Measurements from ENCODE around the gene EYA2. TPM values are rescaled to one million over a fixed set of nuclear protein-coding genes. Genes with fewer than 3 reads are reported as not detected.

EYA2 gene
- total and polyA plus RNA-seq, 2 donors: 0.70 to 2.2 TPM

DNA sequence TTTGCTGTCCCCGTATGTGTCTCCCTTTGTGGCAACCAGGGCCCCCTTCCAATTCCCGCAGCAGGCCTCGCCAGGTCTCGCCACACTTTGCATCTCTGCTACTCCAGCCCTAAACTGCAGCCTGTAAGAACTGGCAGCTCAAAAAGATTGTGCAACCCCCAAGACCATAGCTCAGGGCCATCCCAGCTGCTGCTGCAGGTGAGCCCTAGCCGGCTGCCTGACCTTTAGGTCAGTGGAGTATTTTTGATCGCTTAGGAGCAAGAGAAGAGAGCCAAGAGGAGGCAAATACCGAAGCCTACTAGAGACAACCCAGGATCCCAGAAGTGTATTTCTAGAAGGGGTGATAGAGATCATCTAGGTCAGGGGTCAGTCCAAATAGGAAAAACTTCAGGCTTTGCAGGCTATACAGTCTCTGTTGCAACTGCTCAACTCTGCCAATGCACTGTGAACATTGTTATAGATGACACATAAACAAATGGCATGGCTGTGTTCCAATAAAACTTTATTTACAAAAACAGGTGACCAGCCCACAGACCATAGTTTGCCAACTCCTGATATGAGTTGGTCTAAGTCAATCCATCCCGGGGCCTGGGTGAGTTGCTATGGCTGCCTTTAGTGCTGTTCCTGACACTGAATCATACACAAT is 138.4 kb downstream of the EYA2 start:
- Histone ChIP-seq H3K4me1 (ENCODE audit: insufficient read depth) (no peaks in the 10 kb centered on the region), H3K36me3 (ENCODE audit: insufficient read depth) (no peaks in the 10 kb centered on the region), H3K27ac (ENCODE audit: low read depth) (no peak overlapping the region), H3K4me3 (ENCODE audit: low read depth, low read length) (no peak overlapping the region)
- 81% methylated on average over 8 of the region's 8 CpGs for WGBS
- no peak for DNase-seq (ENCODE audit: extremely low spot score)

DNA sequence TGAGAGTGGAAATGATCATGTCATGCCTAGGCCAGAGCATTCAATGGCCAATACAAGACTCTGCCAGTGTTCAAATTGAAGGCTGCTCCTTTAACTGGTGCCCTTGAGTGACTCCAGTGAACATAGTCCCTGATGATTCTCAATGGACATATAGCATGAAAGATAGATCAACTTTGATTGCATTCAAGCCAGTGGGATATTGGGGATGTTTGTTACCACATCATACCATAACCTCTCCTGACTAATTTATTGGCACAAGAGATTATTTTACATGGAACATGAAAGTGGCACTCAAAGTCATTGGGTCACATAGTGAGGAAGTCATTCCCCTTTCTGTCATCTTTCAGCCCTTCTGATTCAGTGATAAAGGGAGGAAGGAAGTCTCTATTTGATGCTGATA is 139.0 kb downstream of the EYA2 start:
- H3K4me1 ChIP-seq (ENCODE audit: insufficient read depth): no peaks in the 10 kb centered on the region

DNA sequence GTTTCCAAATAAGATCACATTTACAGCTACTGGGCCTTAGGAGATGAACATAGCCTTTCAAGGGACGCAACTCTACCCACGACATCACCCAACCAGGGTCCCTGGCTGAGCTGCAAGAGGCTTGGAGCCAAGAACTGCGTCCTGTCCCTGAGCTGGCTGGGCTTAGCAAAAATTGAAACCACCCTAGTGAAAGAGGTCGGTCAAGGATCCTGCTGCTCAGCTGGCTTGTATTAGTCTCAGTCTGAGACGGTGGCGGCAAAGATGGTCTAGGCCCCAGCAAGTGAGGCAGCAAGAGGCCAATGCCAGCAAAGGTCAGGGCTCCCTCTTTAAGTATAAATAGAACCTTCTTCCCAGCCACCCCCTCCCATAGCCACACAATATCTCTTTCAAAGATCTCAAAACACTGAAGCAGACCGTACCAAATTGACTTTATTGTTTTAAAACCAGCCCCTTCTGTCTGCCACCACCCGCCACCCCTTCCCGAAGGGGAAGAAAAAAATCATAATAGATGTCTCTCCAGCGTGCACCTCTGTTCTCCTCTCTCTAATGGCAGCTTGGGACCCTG is 140.5 kb downstream of the EYA2 start:
- Histone ChIP-seq H3K4me1 (ENCODE audit: insufficient read depth) (no peaks in the 10 kb centered on the region), H3K4me3 (ENCODE audit: low read depth, low read length) (no peak overlapping the region), H3K27ac (ENCODE audit: low read depth) (no peak overlapping the region), H3K36me3 (ENCODE audit: insufficient read depth) (no peaks in the 10 kb centered on the region)
- 65% methylated on average over 10 of the region's 10 CpGs for WGBS
- no peak for DNase-seq (ENCODE audit: extremely low spot score)

More for the DNA sequence above, 139.0 kb downstream of the EYA2 start:
- no peak overlapping the region for H3K27ac ChIP-seq (ENCODE audit: low read depth)
- no peak overlapping the region for H3K4me3 ChIP-seq (ENCODE audit: low read depth, low read length)
- no peak for DNase-seq (ENCODE audit: extremely low spot score)
- H3K36me3 ChIP-seq (ENCODE audit: insufficient read depth): no peaks in the 10 kb centered on the region

DNA sequence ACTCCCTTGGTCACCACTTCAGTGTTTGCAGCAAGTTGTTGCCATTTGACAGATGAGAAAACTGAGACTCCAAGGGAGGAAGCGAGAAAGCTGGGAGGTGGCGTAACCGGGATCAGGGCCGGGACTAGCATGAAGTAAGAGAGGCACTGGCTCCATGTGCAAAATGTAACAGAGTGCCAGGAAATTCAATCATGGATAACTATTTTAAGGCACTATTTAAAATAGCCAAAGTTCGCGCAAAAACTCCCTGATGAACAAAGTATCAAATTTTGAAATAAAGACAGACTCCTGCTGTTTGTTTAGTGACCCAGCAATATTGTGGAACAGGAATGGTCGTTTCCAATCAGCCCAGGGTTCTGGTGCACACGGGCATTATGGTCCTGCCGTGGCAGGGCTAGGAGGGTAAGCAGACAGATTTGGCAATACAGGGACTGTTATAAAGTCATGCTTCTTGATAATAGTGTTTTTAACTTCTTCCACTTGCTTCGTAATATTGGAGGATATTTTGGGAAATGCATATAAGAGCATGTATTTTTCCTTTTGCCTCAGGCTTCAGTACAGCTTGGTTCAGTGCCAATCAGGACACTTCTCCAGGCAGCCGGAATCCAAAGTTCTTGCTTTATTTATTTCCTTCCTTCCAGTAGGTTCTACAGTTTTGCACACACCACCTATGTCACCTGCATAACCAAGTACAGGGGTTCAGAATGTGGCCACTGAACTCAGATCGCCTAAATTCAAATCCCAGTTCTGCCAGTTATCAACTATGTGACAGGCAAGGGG is 141.6 kb downstream of the EYA2 start:
- no peak overlapping the region for H3K27ac ChIP-seq (ENCODE audit: low read depth)
- DNase-seq (ENCODE audit: extremely low spot score): no peak
- WGBS: 82% methylated on average over 12 of the region's 12 CpGs
- no peaks in the 10 kb centered on the region for H3K4me1 ChIP-seq (ENCODE audit: insufficient read depth)
- H3K4me3 ChIP-seq (ENCODE audit: low read depth, low read length): no peak overlapping the region
- H3K36me3 ChIP-seq (ENCODE audit: insufficient read depth): no peaks in the 10 kb centered on the region

DNA sequence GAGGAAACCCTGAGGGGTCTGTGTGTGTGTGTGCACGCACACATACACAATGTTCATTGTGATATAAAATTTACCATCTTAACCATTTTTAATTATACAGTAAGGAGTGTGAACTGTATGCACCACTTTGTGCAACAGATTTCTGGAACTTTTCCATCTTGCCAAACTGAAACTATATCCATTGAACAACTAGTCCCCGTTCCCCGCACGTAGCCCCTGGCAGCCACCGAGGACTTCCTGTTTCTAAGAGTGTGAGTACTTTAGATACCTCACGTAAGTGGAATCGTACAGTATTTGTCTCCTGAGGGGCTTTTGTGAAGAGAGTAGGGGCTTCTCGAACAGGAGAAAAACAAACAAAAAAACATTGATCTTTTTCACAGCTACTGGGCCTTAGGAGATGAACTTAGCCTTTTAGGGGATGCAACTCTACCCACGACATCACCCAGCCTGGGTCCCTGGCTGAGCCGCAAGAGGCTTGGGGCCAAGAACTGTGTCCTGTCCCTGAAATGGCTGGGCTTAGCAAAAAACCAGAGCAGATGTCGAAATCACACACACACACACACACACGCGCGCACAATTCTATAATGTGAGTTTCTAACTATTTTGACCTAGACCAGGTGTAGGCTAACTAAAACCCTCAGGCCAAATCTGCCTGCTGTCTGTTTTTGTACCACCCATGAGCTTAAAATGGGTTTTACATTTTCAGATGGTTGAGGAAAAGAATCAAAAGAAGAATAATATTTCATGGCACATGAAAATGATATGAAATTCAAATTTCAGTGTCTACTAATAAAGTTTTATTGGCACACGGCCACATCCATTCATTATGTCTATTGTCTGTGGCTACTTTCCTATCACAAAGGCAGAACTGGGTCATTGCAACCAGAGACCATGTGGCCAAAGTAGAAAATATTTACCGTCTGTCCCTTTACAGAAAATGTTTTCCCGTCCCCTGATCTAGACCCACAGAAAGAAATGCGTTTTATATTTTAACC is 144.2 kb downstream of the EYA2 start:
- DNase-seq (ENCODE audit: extremely low spot score): no peak
- Histone ChIP-seq H3K4me3 (ENCODE audit: low read depth, low read length) (no peak overlapping the region), H3K36me3 (ENCODE audit: insufficient read depth) (no peaks in the 10 kb centered on the region), H3K4me1 (ENCODE audit: insufficient read depth) (no peaks in the 10 kb centered on the region), H3K27ac (ENCODE audit: low read depth) (no peak overlapping the region)
- 75% methylated on average over 18 of the region's 18 CpGs for WGBS

DNA sequence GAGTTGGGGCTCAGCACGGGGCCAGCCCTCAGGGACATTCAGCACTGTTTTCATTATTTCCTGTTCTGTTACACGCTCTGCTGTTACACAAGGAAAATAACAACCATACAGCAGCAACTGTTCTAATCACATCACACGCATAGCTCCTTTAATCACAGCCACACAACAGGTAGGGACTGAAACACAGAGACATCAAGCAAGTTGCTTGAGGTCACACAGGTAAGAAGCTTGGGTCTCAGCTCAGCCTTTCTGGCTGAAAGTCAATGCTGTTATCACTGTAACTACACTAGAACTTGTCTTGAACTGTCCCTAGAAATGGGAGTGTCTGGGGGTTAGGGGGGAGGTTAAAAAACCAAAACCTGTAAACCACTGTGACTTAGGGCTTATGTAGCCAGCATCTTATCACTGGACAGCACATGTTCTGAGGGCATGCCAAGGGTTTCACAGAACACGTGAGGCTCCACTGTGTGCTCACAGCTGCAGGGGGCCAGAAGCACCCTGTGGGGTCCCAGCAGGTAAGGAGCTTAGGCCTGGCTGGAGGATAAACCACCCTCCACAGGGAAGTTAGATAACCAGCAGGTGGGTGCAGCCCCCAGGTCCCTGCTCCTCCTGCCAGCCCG is 146.0 kb downstream of the EYA2 start:
- Histone ChIP-seq H3K36me3 (ENCODE audit: insufficient read depth) (no peaks in the 10 kb centered on the region), H3K4me1 (ENCODE audit: insufficient read depth) (no peaks in the 10 kb centered on the region), H3K4me3 (ENCODE audit: low read depth, low read length) (no peak overlapping the region), H3K27ac (ENCODE audit: low read depth) (no peak overlapping the region)
- WGBS: 56% methylated on average over 5 of the region's 5 CpGs
- DNase-seq (ENCODE audit: extremely low spot score): no peak

DNA sequence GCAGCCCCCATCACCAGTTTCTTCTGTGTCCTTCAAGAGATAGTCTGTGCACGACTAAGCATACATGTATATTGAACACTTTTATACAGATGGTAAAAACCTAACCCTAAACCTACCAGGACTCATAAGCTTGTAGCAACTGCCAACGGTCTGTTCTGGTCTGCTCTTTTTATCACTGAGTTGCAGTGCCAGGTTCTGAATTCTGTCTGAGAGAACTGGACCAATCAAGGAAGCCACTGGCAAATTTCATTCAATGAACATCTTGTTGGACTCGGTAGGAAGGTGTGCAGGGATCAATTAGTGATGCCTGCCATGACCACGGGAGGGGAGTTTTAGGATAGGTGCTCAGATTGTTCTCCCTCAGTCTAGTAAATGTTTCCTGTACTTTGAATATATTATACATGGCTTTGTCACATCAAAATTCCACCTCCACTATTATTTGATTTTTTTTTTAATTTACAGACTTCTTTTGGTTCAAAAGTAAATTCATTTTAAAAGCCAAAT is 146.8 kb downstream of the EYA2 start:
- H3K27ac ChIP-seq (ENCODE audit: low read depth): no peak overlapping the region
- no peak for DNase-seq (ENCODE audit: extremely low spot score)
- WGBS: 70% methylated on average over 4 of the region's 4 CpGs
- H3K36me3 ChIP-seq (ENCODE audit: insufficient read depth): no peaks in the 10 kb centered on the region
- no peaks in the 10 kb centered on the region for H3K4me1 ChIP-seq (ENCODE audit: insufficient read depth)
- H3K4me3 ChIP-seq (ENCODE audit: low read depth, low read length): no peak overlapping the region

DNA sequence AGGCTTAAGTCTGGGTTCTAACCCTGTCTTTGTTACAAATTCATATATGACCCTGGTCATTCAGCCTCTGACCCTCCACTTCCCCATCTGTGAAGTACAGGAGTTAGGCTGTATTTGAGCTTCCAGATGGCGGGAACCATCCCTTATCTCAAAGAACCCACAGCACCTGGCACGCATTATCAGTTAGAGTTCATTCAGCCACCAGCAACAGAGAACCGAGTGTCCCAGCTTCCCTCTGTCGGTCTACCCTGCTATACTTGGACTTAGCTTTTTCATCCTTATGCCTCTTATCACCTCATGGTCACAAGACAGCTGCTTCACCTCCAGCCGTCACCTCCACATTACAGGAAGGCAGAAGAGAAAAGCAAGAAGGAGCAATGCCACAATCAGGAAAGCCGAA is 147.8 kb downstream of the EYA2 start:
- no peak for DNase-seq (ENCODE audit: extremely low spot score)
- 78% methylated on average over 6 of the region's 6 CpGs for WGBS
- no peak overlapping the region for H3K4me3 ChIP-seq (ENCODE audit: low read depth, low read length)
- no peak overlapping the region for H3K27ac ChIP-seq (ENCODE audit: low read depth)
- no peaks in the 10 kb centered on the region for H3K36me3 ChIP-seq (ENCODE audit: insufficient read depth)
- H3K4me1 ChIP-seq (ENCODE audit: insufficient read depth): no peaks in the 10 kb centered on the region

DNA sequence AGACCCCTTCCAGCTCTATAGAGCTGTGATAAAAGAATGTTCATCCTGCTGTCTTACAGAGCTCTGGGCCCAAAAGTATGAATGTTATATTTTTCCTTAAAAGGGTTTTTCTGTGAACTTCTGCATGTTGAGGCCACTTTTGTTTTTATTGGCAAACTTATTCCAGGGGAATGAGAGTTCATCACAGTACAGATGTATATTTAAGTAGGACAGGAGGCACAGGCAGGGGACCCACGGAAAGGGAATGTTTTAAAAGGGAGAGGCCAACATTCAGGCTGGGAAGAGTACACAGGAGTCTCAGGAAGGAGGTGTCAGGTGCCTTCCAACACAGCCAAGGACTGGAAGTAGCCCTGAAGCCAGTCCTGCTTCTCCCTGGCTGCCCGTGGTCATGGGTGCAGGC is 148.4 kb downstream of the EYA2 start:
- 29% methylated on average over 2 of the region's 2 CpGs for WGBS
- Histone ChIP-seq H3K27ac (ENCODE audit: low read depth) (no peak overlapping the region), H3K4me3 (ENCODE audit: low read depth, low read length) (no peak overlapping the region), H3K4me1 (ENCODE audit: insufficient read depth) (no peaks in the 10 kb centered on the region), H3K36me3 (ENCODE audit: insufficient read depth) (no peaks in the 10 kb centered on the region)
- DNase-seq (ENCODE audit: extremely low spot score): peak; percentile 48

DNA sequence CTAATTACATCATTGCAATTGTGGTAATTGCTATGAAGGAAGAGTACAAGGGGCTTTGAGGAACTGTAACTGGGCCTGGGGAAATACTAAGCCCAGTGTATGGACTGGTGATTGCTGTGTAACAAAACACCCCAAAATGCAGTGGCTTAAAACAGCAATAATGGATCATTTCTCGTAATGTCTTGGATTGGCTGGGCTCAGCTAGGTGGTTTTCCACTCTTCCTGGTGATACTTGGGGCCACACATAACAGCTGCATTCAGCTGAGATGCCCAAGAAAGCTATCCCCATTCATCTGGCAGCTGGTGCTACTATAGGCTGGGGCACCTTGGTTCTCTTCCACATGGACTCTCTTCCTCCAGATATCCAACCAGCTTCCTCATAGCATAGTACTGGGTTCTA is 150.3 kb downstream of the EYA2 start:
- WGBS: 98% methylated on average over 1 of the region's 1 CpG
- H3K4me3 ChIP-seq (ENCODE audit: low read depth, low read length): no peak overlapping the region

DNA sequence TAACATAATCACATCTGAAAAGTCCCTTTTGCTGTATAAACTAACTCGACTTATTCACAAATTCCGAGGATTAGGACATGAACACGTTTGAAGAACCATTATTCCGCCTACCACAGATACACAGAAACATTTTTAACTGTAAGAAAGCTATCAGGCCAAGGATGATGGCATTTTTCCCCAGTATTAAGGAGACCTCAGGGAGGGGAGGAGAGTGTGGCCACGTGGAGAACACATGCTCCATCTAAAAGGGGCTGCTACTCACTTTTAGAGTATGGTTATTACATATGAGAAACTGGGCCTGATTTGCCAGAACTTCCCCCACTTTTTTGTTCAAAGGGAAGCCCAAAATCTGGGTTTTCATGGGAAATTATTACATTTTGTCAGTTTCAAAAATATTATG is 153.4 kb downstream of the EYA2 start:
- WGBS: 75% methylated on average over 5 of the region's 5 CpGs
- H3K27ac ChIP-seq (ENCODE audit: low read depth): no peak overlapping the region
- DNase-seq (ENCODE audit: extremely low spot score): no peak

More for the DNA sequence above, 150.3 kb downstream of the EYA2 start:
- Histone ChIP-seq H3K4me1 (ENCODE audit: insufficient read depth) (no peaks in the 10 kb centered on the region), H3K27ac (ENCODE audit: low read depth) (no peak overlapping the region), H3K36me3 (ENCODE audit: insufficient read depth) (no peaks in the 10 kb centered on the region)
- no peak for DNase-seq (ENCODE audit: extremely low spot score)

DNA sequence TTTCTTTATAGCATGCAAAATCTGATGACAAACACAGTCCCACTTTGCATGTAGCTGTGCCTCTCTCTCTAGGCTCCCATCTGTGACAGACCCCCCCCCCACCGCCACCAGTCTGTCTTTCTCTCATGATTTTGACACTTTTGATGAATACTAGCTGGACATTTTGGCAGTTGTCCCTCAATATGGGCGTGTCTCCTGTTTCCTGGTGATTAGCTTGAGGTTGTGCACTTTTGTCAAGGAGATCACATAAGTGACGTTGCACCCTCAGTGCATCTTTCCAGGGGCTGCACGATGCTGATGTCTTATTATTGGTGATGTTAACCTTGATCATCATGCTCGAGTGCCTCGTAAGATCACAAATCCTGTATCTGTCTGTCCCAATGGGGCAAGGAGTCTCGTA is 155.1 kb downstream of the EYA2 start:
- H3K27ac ChIP-seq (ENCODE audit: low read depth): no peak overlapping the region
- no peaks in the 10 kb centered on the region for H3K36me3 ChIP-seq (ENCODE audit: insufficient read depth)
- 64% methylated on average over 7 of the region's 7 CpGs for WGBS
- H3K4me3 ChIP-seq (ENCODE audit: low read depth, low read length): no peak overlapping the region
- DNase-seq (ENCODE audit: extremely low spot score): no peak
- no peaks in the 10 kb centered on the region for H3K4me1 ChIP-seq (ENCODE audit: insufficient read depth)

More for the DNA sequence above, 153.4 kb downstream of the EYA2 start:
- Histone ChIP-seq H3K36me3 (ENCODE audit: insufficient read depth) (no peaks in the 10 kb centered on the region), H3K4me3 (ENCODE audit: low read depth, low read length) (no peak overlapping the region), H3K4me1 (ENCODE audit: insufficient read depth) (no peaks in the 10 kb centered on the region)

DNA sequence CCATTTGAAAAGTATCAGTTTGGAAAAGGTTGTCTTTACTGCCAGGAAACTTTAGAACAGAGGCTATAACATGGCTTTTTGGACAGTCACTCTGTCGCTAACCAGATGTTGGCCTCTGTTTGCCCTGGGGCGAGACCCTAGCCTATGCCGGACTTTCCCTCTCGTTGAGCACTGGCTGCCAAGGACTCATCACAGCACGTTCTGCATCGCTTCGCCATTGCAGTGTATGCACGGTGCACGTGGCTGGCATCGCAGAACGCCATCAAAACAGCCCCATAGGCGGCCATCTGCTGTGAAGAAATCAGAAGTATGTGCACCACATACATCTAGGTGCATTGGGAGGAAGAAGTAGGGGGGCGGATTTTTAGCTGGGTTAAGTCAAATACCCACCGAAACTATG is 156.4 kb downstream of the EYA2 start:
- Histone ChIP-seq H3K27ac (ENCODE audit: low read depth) (no peak overlapping the region), H3K4me3 (ENCODE audit: low read depth, low read length) (no peak overlapping the region), H3K36me3 (ENCODE audit: insufficient read depth) (no peaks in the 10 kb centered on the region), H3K4me1 (ENCODE audit: insufficient read depth) (no peaks in the 10 kb centered on the region)
- DNase-seq (ENCODE audit: extremely low spot score): no peak
- 73% methylated on average over 14 of the region's 14 CpGs for WGBS

All from urinary bladder (tissue), 4 donors.